Right renal pelvis (tissue), 4 donors: ENCODE results near the gene FBXO40. TPM values are rescaled to one million over a fixed set of nuclear protein-coding genes. Genes with fewer than 3 reads are reported as not detected.
"Not testable (repeated sequence)": the region's sequence is repeated elsewhere in the genome, so short reads cannot be mapped to it uniquely, and the experiment has no call there.

Source experiments
- DNase-seq, 4 donors: peaks; one replicate each; pipeline ENCODE4 v3.0.0-alpha.2; 2013; ENCODE audit warnings: low read depth in 4 of 4, low spot score in 3 of 4, missing footprints in 1 of 4
- polyA plus RNA-seq, 4 donors: library from polyadenylated mRNA; unstranded; fragments of 120-200 nt; gene quantifications; one replicate each; pipeline ENCODE4 v1.2.1, GENCODE V29; 2013; ENCODE audit not compliant: insufficient read length in 4 of 4

The FBXO40 gene, protein sequence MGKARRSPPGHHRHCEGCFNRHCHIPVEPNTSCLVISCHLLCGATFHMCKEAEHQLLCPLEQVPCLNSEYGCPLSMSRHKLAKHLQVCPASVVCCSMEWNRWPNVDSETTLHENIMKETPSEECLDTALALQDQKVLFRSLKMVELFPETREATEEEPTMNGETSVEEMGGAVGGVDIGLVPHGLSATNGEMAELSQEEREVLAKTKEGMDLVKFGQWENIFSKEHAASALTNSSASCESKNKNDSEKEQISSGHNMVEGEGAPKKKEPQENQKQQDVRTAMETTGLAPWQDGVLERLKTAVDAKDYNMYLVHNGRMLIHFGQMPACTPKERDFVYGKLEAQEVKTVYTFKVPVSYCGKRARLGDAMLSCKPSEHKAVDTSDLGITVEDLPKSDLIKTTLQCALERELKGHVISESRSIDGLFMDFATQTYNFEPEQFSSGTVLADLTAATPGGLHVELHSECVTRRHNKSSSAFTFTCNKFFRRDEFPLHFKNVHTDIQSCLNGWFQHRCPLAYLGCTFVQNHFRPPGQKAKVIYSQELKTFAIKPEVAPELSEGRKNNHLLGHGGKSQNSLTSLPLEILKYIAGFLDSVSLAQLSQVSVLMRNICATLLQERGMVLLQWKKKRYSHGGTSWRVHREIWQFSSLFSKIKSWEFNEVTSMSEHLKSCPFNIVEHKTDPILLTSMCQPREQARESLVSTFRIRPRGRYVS
- under 1 TPM in 3 of 4 donors, not detected in 1; 0.01 to 0.03 (median 0.03) TPM for polyA plus RNA-seq

DNA sequence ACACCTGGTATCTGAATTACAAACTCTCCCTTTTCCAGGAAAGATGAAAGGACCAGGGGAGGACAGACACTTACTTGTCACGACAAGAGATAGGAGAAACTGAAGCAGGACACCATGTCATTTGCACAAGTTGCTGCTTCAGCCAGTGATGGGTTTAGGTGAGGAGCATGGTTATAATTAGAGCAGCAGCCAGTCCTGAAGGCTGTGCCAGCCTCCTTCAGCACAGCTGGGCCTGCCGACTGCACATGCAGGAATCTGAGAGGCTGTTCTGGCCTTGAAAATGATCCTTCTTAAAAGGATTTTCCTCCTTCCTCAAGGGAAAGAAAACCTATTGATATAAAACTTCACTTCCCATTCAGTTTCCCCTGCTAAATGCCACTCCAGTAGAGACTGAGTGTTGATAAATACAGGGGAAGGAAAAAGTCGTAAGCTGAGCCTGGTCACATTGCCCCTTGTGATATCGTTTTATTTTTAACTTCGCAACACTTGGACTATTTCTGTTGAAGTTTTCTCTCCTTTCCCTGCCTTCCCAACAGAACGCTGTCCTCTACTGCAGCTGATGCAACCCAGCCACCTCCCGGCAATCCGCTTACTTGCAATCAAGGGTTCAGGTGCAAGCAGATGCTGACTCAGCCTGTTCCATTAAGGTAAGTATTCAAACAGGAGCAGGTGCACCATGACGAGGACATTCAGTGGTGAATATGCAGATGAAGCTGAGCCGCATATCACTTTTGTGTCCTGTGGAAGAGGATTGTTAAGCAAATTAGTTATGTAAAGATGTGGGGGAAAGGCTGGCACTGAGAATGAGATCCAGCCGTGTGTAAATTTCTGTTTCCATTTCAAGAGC lies at the start of gene FBXO40:
FBXO40 (plus strand) TSS at position 524 of the 847 bp plus-strand sequence. CDS start 27,197 bp downstream, outside the sequence.
- DNase-seq: no peak

DNA sequence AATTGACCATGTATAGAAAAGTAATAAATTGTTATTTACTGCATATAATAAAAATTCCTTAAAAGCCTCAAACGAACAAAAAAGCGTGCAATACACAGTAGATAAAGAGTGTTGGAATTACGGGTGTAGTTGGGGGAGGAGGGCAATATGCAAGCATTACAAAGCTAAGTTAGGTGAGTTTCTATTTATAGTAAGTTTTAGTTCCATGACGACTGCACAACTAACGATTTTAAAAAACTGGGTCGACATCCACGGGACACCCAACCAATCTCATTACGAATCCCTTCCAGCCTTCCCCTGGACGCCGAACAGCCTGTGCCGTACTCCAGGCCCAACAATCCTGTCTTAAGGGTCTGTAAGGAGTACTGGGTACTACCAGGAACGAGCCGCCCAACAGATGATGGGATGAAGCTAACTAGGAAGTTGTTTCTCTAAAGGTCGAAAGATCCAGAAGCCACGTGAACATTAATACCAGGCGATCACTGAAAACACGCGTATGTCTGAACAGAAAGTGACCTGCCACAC lies 48.1 kb upstream of the FBXO40 start:
- DNase-seq: no peak

DNA sequence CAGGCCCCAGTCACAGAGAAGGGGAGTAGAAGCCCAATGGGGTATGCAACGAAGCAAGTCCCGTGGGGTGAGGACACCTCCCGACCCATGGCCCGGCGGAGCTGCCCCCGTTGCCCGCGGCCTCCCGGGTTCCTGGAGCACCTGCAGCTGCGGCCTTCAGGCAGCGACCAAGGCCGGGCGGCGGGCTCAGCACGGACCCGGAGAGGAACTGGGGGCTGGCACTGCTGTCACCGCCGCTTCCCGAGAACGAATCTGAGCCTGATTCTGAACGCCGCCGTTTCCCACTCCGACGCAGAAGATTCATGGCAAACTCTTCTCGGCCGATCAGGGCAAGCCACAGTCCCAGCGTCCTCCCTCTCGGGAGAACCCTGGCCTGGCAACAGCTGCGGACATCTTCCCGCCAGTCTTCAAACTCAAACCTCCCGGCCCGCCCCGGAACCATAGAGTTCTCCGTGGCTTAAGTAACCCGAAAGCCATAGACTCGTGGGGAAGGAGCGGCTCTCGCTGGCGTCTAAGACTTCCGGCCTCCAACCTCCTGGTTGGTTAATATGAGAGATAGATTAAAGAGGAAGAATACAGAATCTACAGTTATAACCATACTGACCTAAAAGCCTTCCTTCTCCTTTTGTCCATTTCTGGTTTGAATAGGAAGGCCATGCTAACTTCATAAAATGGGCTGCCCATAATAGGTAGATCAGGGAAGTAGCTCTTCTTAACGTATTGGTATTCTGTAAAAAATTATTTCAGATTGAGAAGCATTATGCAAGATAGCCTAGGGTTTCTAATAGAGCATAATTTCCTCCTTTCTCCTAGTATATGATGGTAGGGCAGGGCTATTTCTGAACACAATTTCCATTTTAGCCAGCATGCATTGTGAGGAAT lies 47.4 kb upstream of the FBXO40 start, which contains the start of gene POLQ:
POLQ (minus strand) TSS at position 415 of the 882 bp plus-strand sequence; CDS start at position 304, 111 bp downstream.
- DNase-seq: peak; percentile 71 to 90 (median 88)

DNA sequence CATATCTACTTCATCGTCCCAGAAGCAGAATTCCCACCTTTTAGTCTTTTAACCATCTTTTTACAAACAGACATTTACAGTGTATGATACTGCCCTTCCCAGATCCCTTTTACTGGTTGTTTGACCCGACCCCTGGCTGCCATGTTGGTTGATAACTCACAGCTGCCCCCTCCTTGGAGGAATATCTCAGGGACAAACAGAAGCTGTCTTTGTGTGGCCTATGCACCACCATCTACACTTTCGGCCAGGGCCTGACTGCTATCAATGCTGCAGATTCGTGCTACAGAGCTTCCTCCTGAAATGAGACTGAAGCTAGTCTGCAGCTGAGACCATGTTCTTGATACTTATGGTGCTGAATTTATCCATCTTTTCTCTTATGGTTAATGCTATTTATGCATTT lies 40.8 kb upstream of the FBXO40 start:
- no peak for DNase-seq

DNA sequence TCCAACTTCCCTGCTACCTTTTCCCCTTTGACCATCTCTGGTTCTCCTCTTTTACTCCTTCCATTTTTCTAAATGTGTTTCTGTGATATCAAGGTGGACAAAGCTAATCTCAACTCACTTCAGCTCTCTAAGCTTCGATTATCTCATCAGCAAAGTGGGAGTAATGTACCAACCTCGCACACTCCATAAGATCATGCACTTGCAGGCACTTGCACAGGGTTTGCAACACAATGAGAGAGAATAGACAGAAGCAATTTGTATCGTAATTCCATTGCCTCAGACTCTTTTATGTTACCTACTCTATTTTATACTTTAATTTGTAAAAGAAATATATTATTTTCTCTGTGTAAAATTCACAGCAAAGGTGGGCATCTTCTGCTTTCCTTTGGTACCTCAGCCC lies 40.4 kb upstream of the FBXO40 start:
- no peak for DNase-seq

DNA sequence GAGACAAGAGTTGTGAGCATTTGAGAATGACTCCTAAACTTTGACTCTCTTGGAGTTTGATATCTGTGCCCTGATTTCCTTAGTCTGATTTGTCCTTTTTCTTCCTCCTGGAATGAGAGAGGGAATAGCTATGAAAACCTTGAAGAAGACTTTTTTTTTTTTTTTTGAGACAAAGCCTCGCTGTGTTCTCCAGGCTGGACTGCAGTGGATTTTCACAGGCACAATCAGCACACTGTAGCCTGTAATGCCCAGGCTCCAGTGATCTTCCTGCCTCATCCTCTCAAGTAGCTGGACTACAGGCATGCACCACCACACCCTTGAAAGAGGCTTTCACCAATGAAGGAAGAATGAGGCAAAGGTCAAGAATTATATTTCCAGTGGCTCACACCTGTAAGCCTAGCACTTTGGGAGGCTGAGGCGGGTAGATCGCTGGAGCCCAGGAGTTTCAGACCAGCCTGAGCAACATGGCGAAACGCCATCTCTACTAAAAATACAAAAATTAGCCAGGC lies 35.7 kb upstream of the FBXO40 start:
- DNase-seq: no peak

DNA sequence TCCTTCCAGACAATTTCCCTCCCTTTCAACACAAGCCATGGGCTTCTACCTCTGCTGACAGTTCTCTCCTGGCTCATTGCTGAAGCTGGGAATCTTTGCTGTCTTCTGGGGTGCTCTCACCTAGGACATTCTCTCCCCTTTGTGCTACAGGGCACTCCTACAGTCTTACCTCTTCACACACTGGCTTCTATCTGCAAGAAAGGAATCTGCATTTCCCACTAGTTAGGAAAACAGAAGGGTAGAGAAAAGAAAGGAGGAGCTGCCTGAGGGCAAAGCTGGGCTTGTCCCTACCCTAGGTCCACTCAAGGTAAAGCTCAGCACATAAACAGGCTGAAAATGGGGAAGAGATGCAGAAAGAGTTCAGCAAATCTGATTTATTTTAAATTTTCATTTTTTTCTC lies 31.0 kb upstream of the FBXO40 start:
- DNase-seq: no peak

DNA sequence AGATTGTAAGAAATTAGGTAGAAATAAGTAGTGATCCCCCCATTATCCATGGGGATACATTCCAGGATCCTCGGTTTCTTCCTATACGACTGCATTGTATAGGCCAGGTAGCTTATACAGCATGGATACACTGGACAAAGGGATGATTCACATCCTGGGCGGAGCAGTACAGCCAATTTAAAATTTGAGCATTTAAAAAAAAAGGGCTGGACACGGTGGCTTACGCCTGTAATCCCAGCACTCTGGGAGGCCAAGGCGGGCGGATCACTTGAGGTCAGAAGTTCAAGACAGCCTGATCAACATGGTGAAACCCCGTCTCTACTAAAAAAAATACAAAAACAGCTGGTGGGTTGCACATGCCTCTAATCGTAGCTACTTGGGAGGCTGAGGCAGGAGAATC lies 26.4 kb upstream of the FBXO40 start:
- no peak for DNase-seq

DNA sequence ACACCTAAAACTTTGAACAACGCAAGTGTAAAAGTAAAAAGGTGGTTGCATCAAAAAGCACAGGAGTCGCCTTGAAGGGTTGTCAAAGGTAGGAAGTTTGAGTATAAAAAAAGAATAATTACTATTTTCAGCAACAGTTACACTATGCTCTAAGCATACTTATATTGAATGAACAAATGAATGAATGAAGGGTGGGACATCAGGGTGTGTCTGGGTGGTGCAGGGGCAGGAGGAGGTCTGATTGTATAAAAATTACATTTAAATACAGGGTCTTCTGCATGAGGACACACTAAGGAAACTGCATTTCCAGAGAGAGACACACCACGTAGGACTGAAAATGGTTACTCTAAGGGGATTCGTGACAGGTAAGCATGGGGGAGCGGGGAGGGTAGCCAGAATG lies 25.5 kb upstream of the FBXO40 start, which contains the start of gene ARGFX:
ARGFX (plus strand) TSS at position 301 of the 400 bp plus-strand sequence. CDS start 2,765 bp downstream, outside the sequence.
- DNase-seq: no peak

DNA sequence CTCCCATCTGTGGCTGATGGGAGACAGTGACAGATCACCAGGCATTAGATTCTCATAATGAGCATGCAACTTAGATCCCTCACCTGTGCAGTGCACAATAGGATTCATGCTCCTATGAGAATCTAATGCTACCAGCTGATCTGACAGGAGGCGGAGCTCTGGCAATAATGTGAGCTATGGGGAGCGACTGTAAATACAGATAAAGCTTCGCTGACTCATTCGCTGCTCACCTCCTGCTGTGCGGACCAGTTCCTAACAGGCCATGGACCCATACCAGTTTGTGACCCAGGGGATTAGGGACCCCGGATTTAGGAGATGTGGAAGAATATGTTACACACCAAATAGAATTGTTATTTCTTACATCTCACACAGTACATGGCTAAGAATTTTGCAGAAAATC lies 18.7 kb upstream of the FBXO40 start:
- no peak for DNase-seq

DNA sequence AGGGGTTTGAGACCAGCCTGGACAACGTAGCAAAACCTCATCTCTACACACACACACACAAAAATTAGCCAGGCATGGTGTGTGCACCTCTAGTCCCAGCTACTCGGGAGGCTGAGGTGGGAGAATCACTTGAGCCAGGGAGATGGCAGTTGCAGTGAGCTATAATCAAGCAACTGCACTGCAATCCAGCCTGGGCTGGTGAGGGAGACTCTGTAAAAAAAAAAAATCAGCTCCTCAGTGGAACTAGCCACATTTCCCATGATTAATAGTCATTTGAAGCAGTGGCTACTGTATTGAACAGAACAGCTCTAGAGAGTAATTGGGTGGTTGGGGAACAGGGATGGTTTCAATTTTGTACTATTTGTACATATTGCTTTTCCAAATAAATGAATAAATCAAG lies 11.5 kb upstream of the FBXO40 start:
- DNase-seq: no peak

DNA sequence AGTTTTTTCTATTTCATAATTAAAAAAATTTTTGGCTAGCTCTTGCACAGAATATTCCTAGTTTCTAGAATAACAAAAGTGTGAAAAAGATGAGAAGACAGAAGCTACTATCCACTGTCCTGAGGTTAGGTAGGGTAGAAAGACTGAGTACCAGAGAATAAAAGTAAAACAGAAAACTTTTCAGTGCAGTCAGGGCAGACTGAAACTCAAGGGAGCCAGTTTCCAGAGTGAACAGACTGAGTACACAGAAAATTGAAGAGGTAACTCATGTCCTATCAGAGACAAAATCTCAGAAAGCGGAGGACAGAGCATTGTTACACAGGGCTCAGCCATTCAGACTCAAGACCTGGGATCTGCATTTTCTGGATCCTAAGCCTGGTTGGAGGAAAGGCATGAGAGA lies 8.8 kb upstream of the FBXO40 start:
- DNase-seq: no peak

DNA sequence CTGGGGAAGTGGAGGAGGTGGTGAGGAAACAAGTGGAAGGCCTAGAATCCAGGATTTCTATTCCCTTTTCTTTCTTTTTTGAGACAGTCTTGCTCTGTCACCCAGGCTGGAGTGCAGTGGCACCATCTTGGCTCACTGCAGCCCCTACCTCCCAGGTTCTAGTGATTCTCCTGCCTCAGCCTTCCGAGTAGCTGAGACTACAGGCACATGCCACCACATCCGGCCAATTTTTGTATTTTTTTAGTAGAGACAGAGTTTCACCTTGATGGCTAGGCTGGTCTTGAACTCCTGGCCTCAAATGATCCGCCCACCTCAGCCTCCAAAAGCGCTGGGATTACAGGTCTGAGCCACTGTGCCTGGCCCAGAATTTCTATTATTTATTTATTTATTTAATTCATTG lies 627 bp downstream of the FBXO40 start:
- DNase-seq: not testable (repeated sequence)

DNA sequence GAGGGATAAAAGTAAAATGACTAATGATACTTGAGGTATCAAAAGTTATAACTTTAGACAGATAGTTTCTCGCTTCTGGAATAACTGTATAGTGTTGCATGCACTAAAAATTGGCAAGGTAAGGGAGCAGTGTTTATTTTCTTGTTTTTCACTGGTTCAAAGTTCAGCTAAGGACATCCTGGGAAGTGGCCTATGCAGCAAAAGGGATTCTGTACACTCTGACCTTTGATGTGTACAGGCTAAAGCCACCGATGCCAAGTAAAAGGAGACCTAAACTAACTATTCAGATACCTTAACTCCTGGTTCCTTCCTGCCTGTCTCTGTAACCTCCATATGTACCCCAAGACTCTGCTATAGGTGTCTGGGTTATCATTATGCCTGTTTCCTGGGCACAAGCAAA lies 1.7 kb downstream of the FBXO40 start:
- DNase-seq: no peak

DNA sequence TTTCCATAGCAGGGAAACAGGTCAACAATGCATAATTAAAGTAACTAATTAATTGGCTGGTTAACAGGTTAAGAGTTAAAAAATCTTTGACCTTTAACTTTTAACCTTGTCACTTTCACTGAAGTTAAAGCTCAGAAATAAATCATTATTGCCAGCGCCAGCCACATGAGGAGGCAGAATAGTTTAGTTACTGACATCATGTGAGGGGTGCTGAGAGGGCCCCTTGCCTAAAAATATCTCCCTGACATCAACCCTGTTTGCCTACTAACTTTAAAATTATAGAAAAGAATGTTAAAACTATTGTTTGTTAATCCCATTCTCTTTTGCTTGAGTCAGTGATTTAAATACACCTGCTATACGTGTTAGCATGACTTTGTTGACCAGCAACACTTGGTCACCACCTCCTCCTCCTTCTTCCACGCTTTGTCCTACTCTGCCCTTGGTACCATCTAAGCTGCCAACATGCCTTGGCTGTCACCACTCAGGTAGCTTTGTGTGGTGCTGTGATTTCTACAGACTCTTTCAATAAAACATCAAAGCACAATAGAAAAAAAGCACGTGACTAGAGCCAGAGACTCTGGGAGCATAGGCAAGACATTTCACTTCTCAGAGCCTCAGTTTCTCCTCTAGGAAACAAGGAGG lies 2.7 kb downstream of the FBXO40 start:
- no peak for DNase-seq

DNA sequence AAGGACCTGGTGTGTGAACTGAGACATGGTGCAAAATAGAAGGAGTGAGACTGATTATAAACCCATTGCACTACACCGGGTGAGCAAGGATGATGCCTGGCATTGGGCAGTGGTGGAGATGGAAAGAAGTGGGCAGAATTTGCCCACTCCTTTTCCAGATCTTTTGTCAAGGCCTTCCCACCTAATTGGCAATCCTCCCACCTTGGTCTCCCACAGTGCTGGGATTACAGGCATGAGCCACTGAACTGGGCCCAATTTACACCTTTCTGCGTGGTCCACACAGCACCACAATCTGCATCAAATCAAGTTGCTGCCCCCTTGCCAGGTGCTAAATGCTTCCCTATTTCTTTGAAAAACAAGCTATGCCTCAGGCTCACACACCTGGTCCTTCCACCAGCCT lies 5.4 kb downstream of the FBXO40 start:
- DNase-seq: no peak

DNA sequence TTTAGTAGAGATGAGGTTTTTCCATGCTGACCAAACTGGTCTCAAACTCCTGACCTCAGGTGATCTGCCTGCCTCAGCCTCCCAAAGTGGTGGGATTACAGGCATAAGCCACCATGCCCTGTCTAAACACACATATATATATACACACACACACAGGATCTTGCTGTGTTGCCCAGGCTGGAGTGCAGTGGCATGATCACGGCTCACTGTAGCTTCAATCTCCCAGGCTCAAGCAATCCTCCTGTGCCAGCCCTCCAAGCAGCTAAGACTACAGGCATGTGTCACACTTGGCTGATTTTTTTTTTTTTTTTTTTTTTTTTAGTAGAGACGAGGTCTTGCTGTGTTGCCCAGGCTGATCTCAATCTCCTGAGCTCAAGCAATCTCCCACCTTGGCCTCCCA lies 6.7 kb downstream of the FBXO40 start:
- DNase-seq: not testable (repeated sequence)

DNA sequence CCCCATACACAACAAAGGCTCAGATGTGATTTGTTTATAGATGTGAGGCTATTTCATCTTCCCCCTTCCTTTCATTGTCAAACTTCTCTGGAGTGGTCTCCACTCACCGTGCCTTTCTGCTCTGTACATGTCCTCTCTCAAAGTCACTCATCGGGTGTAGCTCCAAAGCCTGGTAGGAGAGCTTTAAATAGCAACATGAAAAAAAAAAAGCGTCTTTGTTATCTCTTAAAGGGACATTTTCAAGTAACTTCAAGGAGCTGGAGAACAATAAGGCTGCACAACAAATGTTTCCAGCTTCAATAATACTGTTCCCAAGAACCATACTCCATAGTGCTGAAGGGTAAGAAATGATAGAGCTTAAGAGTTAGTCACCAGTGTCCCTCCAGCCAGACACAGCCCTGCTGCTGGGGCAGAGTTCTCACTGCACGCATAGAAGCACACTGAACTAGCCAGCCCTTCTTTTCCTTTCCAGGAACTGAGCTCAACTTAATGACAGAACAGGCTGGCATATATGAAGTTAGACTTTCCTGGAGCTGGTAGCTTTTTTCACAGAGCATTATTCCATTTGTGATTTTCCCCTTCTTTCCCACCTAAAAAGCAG lies 8.1 kb downstream of the FBXO40 start:
- DNase-seq: no peak
